DOHH2 (cell line): ENCODE measurements around the gene PRRT1B.

Experiments
- CTCF ChIP-seq: fragments of 200-600 bp; sonication (generic); IDR thresholded peaks from one replicate; pipeline ENCODE4 v1.5.1; 2014; ENCODE audit warnings: antibody characterized with exemption, mild to moderate bottlenecking, low read depth, low read length; ENCODE audit not compliant: poor library complexity, severe bottlenecking
- EZH2phosphoT487 ChIP-seq: fragments of 200-600 bp; sonication (generic); IDR thresholded peaks from 2 replicates; pipeline ENCODE4 v1.6.1; 2017; ENCODE audit warnings: borderline replicate concordance, mild to moderate bottlenecking, antibody characterized with exemption, low read length, moderate library complexity, mixed read lengths

- TF ChIP-seq CTCF (no peak), EZH2phosphoT487 (no peak)
Measured at GRCh38 chr9:131517761-131518190, 27.5 kb upstream of the PRRT1B start.
